GM12878 (cell line): ENCODE measurements around the gene RGS6. TPM values are rescaled to one million over a fixed set of nuclear protein-coding genes. Genes with fewer than 3 reads are reported as not detected.

Source experiments
- ATAC-seq: fragments of 200-7000 bp; cut with Tn5 transposase; 3 replicates; pipeline ENCODE4 v1.9.1; 2020; ENCODE audit warnings: mild to moderate bottlenecking, moderate library complexity
- BruUV-seq: library from RNA; stranded (reverse); fragments of 400-500 nt; replicated peaks from 2 replicates; lab custom pipeline; 2021; lab: Mats Ljungman, UMichigan
- CTCF ChIA-PET: fragments of 300-600 bp; sonication (Branson Sonifier 250); formaldehyde crosslinking; extraction: SDS; loops from one replicate; lab custom pipeline; 2021; ENCODE audit warnings: inconsistent platforms; lab: Yijun Ruan, JAX
- POLR2A ChIA-PET: fragments of 350-600 bp; formaldehyde crosslinking; extraction: SDS; loops from one replicate; lab custom pipeline; 2021; ENCODE audit warnings: inconsistent platforms; lab: Charles Lee
- RAD21 ChIA-PET: fragments of 300-600 bp; sonication (Branson Sonifier 250); formaldehyde crosslinking; loops from one replicate; lab custom pipeline; 2023; ENCODE audit warnings: antibody characterized with exemption; ENCODE audit not compliant: unreplicated experiment; lab: Charles Lee
- SMC1A ChIA-PET: fragments of 300-600 bp; sonication (Branson Sonifier 250); formaldehyde crosslinking; loops from one replicate; lab custom pipeline; 2023; ENCODE audit not compliant: unreplicated experiment, uncharacterized antibody; lab: Charles Lee
- DNase-seq: peaks from one replicate; pipeline ENCODE4 v3.0.0-alpha.2; 2011; ENCODE audit warnings: low read depth, low spot score
- FAIRE-seq: peaks from 3 replicates; lab custom pipeline; 2011; peaks lifted over from hg19 to GRCh38; lab: Jason Lieb, UNC
- H2AFZ ChIP-seq: 2 replicates; pipeline ENCODE4 v1.6.0; 2011; ENCODE audit warnings: low read depth, low read length, control low read depth; ENCODE audit not compliant: control insufficient read depth
- H3K27ac ChIP-seq: 2 replicates; pipeline ENCODE4 v1.5.1; 2011; ENCODE audit warnings: control low read depth; ENCODE audit not compliant: control insufficient read depth, insufficient read depth
- H3K27me3 ChIP-seq, 2 experiments: replicated peaks in 1 of 2; 2 replicates each; pipeline versions ENCODE4 v1.6.0 to v1.6.1; 2011; ENCODE audit warnings: low read length in 1 of 2; ENCODE audit not compliant: control insufficient read depth in 2 of 2, insufficient read depth in 2 of 2
- H3K36me3 ChIP-seq, 2 experiments: 2 replicates each; pipeline ENCODE4 v1.5.1; 2011; ENCODE audit warnings: low read length in 1 of 2; ENCODE audit not compliant: control insufficient read depth in 2 of 2, insufficient read depth in 2 of 2
- H3K4me1 ChIP-seq: 2 replicates; pipeline ENCODE4 v1.6.1; 2011; ENCODE audit warnings: mild to moderate bottlenecking, low read length, moderate library complexity, mixed read lengths; ENCODE audit not compliant: control insufficient read depth, insufficient read depth
- H3K4me2 ChIP-seq: 2 replicates; pipeline ENCODE4 v1.6.0; 2011; ENCODE audit warnings: control low read depth; ENCODE audit not compliant: control insufficient read depth, insufficient read depth
- H3K4me3 ChIP-seq: fragments of 200-600 bp; sonication (generic); 2 replicates; pipeline ENCODE4 v1.5.1; 2016
- H3K79me2 ChIP-seq: 2 replicates; pipeline ENCODE4 v1.6.0; 2011; ENCODE audit warnings: low read length; ENCODE audit not compliant: control insufficient read depth, insufficient read depth
- H3K9ac ChIP-seq: 2 replicates; pipeline ENCODE4 v1.8.0; 2011; ENCODE audit warnings: low read length, control low read depth, mixed read lengths; ENCODE audit not compliant: control insufficient read depth, insufficient read depth
- H3K9me3 ChIP-seq: replicated peaks from 3 replicates; pipeline ENCODE4 v1.5.1; 2011; ENCODE audit warnings: mild to moderate bottlenecking, low read length; ENCODE audit not compliant: control insufficient read depth, insufficient read depth
- H4K20me1 ChIP-seq: 2 replicates; pipeline ENCODE4 v1.6.0; 2011; ENCODE audit not compliant: control insufficient read depth, insufficient read depth
- EZH2 ChIP-seq: IDR thresholded peaks from 2 replicates; pipeline ENCODE4 v1.6.1; 2012; ENCODE audit warnings: low read depth, mild to moderate bottlenecking, control low read depth, inconsistent platforms, low read length, borderline replicate concordance; ENCODE audit not compliant: control insufficient read depth
- HCFC1 ChIP-seq: fragments of 150-350 bp; IDR thresholded peaks from 2 replicates; pipeline ENCODE4 v1.6.1; 2014; ENCODE audit warnings: low read length
- HSF1 ChIP-seq: fragments of 150-350 bp; IDR thresholded peaks from 2 replicates; pipeline ENCODE4 v1.6.1; 2014; ENCODE audit warnings: mild to moderate bottlenecking, low read depth, low read length
- JUNB ChIP-seq: IDR thresholded peaks from 2 replicates; pipeline ENCODE4 v1.6.1; 2016; ENCODE audit warnings: antibody characterized with exemption, mild to moderate bottlenecking
- NRF1 ChIP-seq: conservative IDR thresholded peaks from 2 replicates; pipeline ENCODE4 v1.6.1; 2011; ENCODE audit warnings: mild to moderate bottlenecking, low read depth, low read length, improper control_type of control experiment
- POLR2A ChIP-seq: IDR thresholded peaks from 2 replicates; pipeline ENCODE4 v1.6.1; 2011; ENCODE audit warnings: low read depth, mild to moderate bottlenecking, low read length
- RB1 ChIP-seq: fragments of 450-650 bp; formaldehyde crosslinking; IDR thresholded peaks from 2 replicates; pipeline ENCODE4 v1.6.1; 2017; ENCODE audit warnings: mild to moderate bottlenecking, borderline replicate concordance
- SMC3 ChIP-seq: IDR thresholded peaks from 2 replicates; pipeline ENCODE4 v1.6.1; 2011; ENCODE audit warnings: low read length, improper control_type of control experiment, borderline replicate concordance
- TCF7 ChIP-seq: IDR thresholded peaks from 2 replicates; pipeline ENCODE4 v1.6.1; 2014; ENCODE audit warnings: antibody characterized with exemption, borderline replicate concordance
- USF2 ChIP-seq: IDR thresholded peaks from 2 replicates; pipeline ENCODE4 v1.6.1; 2011; ENCODE audit warnings: low read depth, low read length, improper control_type of control experiment, borderline replicate concordance
- WGBS: methylation state at CpG from one replicate; pipeline ENCODE4 v1.1.6; 2016; ENCODE audit warnings: low lambda C conversion rate; ENCODE audit not compliant: insufficient replicate concordance, insufficient coverage; ENCODE audit errors: missing lambda C conversion rate; 5-methylcytosine and 5-hydroxymethylcytosine counted together
- in situ Hi-C: fragments of 300-500 bp; cut with MboI; formaldehyde crosslinking; loops from 9 replicates; pipeline ENCODE4 v1.14.3; 2018; ENCODE audit warnings: mixed read lengths
- intact Hi-C: fragments of 100-400 bp; cut with micrococcal nuclease; formaldehyde crosslinking; loops from one replicate; pipeline ENCODE4 v1.14.2; 2022; ENCODE audit not compliant: unreplicated experiment
- polyA plus RNA-seq, 11 experiments: library from polyadenylated mRNA; depleted of rRNA in 4 of 11; unstranded in 6 of 11; stranded (reverse) in 5 of 11; fragments of >200 nt; fragmentation: Nextera tagmentation in 4 of 11; fragmentation: Illumina TruSeq in 1 of 11; extraction: Ambion mirVana in 4 of 11; extraction: Trizol in 1 of 11; gene quantifications; 1 replicate in 1 of 11; 2 replicates in 10 of 11; pipeline versions ENCODE4 v1.2.1 to v1.2.3, GENCODE V29; 2011 to 2016; ENCODE audit warnings: inconsistent platforms in 2 of 11, missing spikeins in 2 of 11, low read depth in 1 of 11
- total RNA-seq, 4 experiments: library from RNA; depleted of rRNA in 3 of 4; stranded (reverse); fragments of >200 nt in 3 of 4; fragmentation: Illumina TruSeq in 1 of 4; extraction: Trizol in 1 of 4; gene quantifications; 2 replicates each; pipeline versions ENCODE4 v1.2.1 to v1.2.3, GENCODE V29; 2013 to 2021

RGS6 gene
- total and polyA plus RNA-seq, 10 of the 15 experiments (the other 5 are each of a cell fraction or from before 2014, with no cell fraction given): 3.9 to 18.1 (median 12.4) TPM

GRCh38 chr14:72183631-72184030, 251.4 kb downstream of the RGS6 start:
- WGBS: 4% methylated on average over 2 of the region's 2 CpGs
- H3K27ac ChIP-seq: no peak overlapping the region
- H3K9ac ChIP-seq: no peak overlapping the region
- H3K9me3 ChIP-seq: 0 out of 3 replicates have a peak, but pooled peaks cover under 1% of the 10 kb centered on the region
- H3K36me3 ChIP-seq: no peaks in the 10 kb centered on the region
- RAD21 ChIA-PET: interaction anchor here (1.0 to 3.2 kb wide), 4 partner anchors 10 to 79 kb away, joined by 3 to 12 read pairs (median 6); no protein-coding TSS in a partner anchor
- DNase-seq (no peak), FAIRE-seq (no peak), ATAC-seq (no peak)
- no peak overlapping the region for H2AFZ ChIP-seq
- H4K20me1 ChIP-seq: no peaks in the 10 kb centered on the region
- CTCF ChIA-PET: no interaction called here
- POLR2A ChIA-PET: no interaction called here
- TF ChIP-seq NRF1: no peak
- no peak for TF ChIP-seq USF2
- TF ChIP-seq TCF7: no peak
- TF ChIP-seq SMC3: no peak
- no peak for TF ChIP-seq POLR2A
- no peak for TF ChIP-seq JUNB
- TF ChIP-seq HCFC1: no peak
- TF ChIP-seq RB1: no peak
- TF ChIP-seq EZH2: no peak
- TF ChIP-seq HSF1: no peak
- no peaks in the 10 kb centered on the region for H3K27me3 ChIP-seq
- intact Hi-C loops: no loop called here
- H3K4me3 ChIP-seq: no peak overlapping the region
- H3K79me2 ChIP-seq: no peaks in the 10 kb centered on the region
- BruUV-seq: no TSS peak
- H3K4me1 ChIP-seq: no peaks in the 10 kb centered on the region
- SMC1A ChIA-PET: interaction anchor here (1.4 to 1.5 kb wide), 2 partner anchors 16 to 251 kb away, joined by 3 to 4 read pairs; partner anchors contain the start of gene RGS6
- in situ Hi-C loops: no loop called here
- H3K4me2 ChIP-seq: no peak overlapping the region
